ENCODE data around the gene KPNA3. TPM values are rescaled to one million over a fixed set of nuclear protein-coding genes. Genes with fewer than 3 reads are reported as not detected.

The KPNA3 gene
- polyA plus RNA-seq, 1 of the 3 experiments (the other 2 are of a cell fraction) = 11.3 TPM

GRCh38 chr13:49683489-49683888 lies 109.0 kb downstream of the KPNA3 start:
- Histone ChIP-seq H3K4me1 (ENCODE audit: control insufficient read depth in 1 of 2, insufficient read depth in 2 of 2, low read depth in 1 of 2, low read length in 1 of 2) (peaks cover 0 to 4% of the 10 kb centered on the region in 2 experiments; a peak in 1 of 4 replicates), H3K9me2 (no peaks in the 10 kb centered on the region), H3K79me2 (ENCODE audit: insufficient read depth) (peaks cover 79% of the 10 kb centered on the region), H3K36me3 (replicated peaks in 1 of 2; ENCODE audit: control insufficient read depth in 1 of 2, insufficient read depth in 2 of 2, low read length in 1 of 2) (peaks cover 9 to 10% of the 10 kb centered on the region in 2 experiments), H3K27ac (ENCODE audit: low read depth in 2 of 2, low read length in 1 of 2) (no peak overlapping the region), H4K20me1 (ENCODE audit: insufficient read depth) (no peaks in the 10 kb centered on the region), H3K4me3 (ENCODE audit: low read depth in 2 of 2, low read length in 1 of 2) (no peak overlapping the region), H3K9ac (no peak overlapping the region), H2AFZ (ENCODE audit: low read depth) (no peak overlapping the region), H3K27me3 (ENCODE audit: insufficient read depth) (no peaks in the 10 kb centered on the region), H3K4me2 (no peak overlapping the region), H3K9me3 (no peaks in the 10 kb centered on the region), H3F3A (replicated peaks; ENCODE audit: insufficient read depth) (peaks cover 3% of the 10 kb centered on the region)
- DNase-seq = no peak
- 97% methylated on average over 6 of the region's 6 CpGs for WGBS (ENCODE audit: low lambda C conversion rate)
- POLR2A ChIA-PET = interaction anchor here (1.8 kb wide), 1 partner anchor 8 kb away, joined by 7 read pairs; the partner anchor contains the start of gene EBPL
- TF ChIP-seq TCF12 (IDR thresholded peaks at IDR 0.05) = no peak
- no peak for TF ChIP-seq NFIC (IDR thresholded peaks at IDR 0.05; ENCODE audit: borderline replicate concordance)
- TF ChIP-seq RCOR1 (IDR thresholded peaks at IDR 0.05; ENCODE audit: low read length) = no peak
- TF ChIP-seq USF2 (IDR thresholded peaks at IDR 0.05; ENCODE audit: borderline replicate concordance, low read depth, low read length) = no peak
- TF ChIP-seq USF1 (IDR thresholded peaks at IDR 0.05; ENCODE audit: borderline replicate concordance, low read depth) = no peak
- TF ChIP-seq REST (IDR thresholded peaks at IDR 0.05; ENCODE audit: low read depth, low read length) = no peak
- no peak for TF ChIP-seq RAD21 (IDR thresholded peaks at IDR 0.05; ENCODE audit: low read length)
- no peak for TF ChIP-seq JUND (IDR thresholded peaks at IDR 0.05)
- no peak for TF ChIP-seq EZH2phosphoT487 (IDR thresholded peaks at IDR 0.05; ENCODE audit: borderline replicate concordance, low read depth)
- no peak for TF ChIP-seq SMC3 (IDR thresholded peaks at IDR 0.05; ENCODE audit: low read depth, low read length)
- no peak for TF ChIP-seq TEAD4 (IDR thresholded peaks at IDR 0.05; ENCODE audit: borderline replicate concordance, insufficient read depth)
- CTCF ChIA-PET = no interaction called here

- H3K9me2 ChIP-seq = no peaks in the 10 kb centered on the region
- no peak overlapping the region for H3K4me3 ChIP-seq (ENCODE audit: low read depth in 2 of 2, low read length in 1 of 2)
- peaks cover 3% of the 10 kb centered on the region for H3F3A ChIP-seq (replicated peaks; ENCODE audit: insufficient read depth)
- no peaks in the 10 kb centered on the region for H3K4me1 ChIP-seq (ENCODE audit: control insufficient read depth in 1 of 2, insufficient read depth in 2 of 2, low read depth in 1 of 2, low read length in 1 of 2)
- POLR2A ChIA-PET = interaction anchor here (0.6 to 1.8 kb wide), 2 partner anchors 9 to 239 kb away, joined by 3 to 7 read pairs; partner anchors contain the start of gene EBPL
- H4K20me1 ChIP-seq (ENCODE audit: insufficient read depth) = no peaks in the 10 kb centered on the region
- H3K79me2 ChIP-seq (ENCODE audit: insufficient read depth) = peaks cover 78% of the 10 kb centered on the region; the same call in 1 of the 2 replicates
- no peaks in the 10 kb centered on the region for H3K27me3 ChIP-seq (ENCODE audit: insufficient read depth)
- H3K9ac ChIP-seq = no peak overlapping the region
- peaks cover 0 to 10% of the 10 kb centered on the region in 2 experiments for H3K36me3 ChIP-seq (replicated peaks in 1 of 2; ENCODE audit: control insufficient read depth in 1 of 2, insufficient read depth in 2 of 2, low read length in 1 of 2)
- no peak overlapping the region for H3K27ac ChIP-seq (ENCODE audit: low read depth in 2 of 2, low read length in 1 of 2)
- no peak for DNase-seq
- CTCF ChIA-PET = no interaction called here
- H3K9me3 ChIP-seq = no peaks in the 10 kb centered on the region
- H3K4me2 ChIP-seq = no peak overlapping the region
- no peak overlapping the region for H2AFZ ChIP-seq (ENCODE audit: low read depth)
- WGBS (ENCODE audit: low lambda C conversion rate) = 88% methylated on average over 3 of the region's 4 CpGs
- TF ChIP-seq SIN3A (IDR thresholded peaks at IDR 0.05; ENCODE audit: borderline replicate concordance, low read depth, low read length) (no peak), CTCF (IDR thresholded peaks at IDR 0.05) (no peak), POLR2AphosphoS5 (IDR thresholded peaks at IDR 0.05; ENCODE audit: low read depth, low read length) (no peak), GATA2 (CRISPR knock-in tag; IDR thresholded peaks at IDR 0.05) (no peak), USF1 (IDR thresholded peaks at IDR 0.05; ENCODE audit: borderline replicate concordance, low read depth) (no peak), EP300 (IDR thresholded peaks at IDR 0.05; ENCODE audit: borderline replicate concordance in 1 of 2, low read depth in 1 of 2, low read length in 1 of 2) (no peak)
These were observed 110.5 kb downstream of the KPNA3 start for GRCh38 chr13:49681842-49682435.

All from SK-N-SH (cell line).